OCI-LY7 (cell line): ENCODE measurements around the gene CDCA4. TPM values are rescaled to one million over a fixed set of nuclear protein-coding genes. Genes with fewer than 3 reads are reported as not detected.
A peak's percentile ranks its signal among the peaks of the same experiment; 100 is the strongest.

Experiments
- BruUV-seq: library from RNA; stranded (reverse); fragments of 400-500 nt; replicated peaks from 2 replicates; lab custom pipeline; 2021; lab: Mats Ljungman, UMichigan
- CTCF ChIA-PET: fragments of 300-600 bp; sonication (Branson Sonifier 250); formaldehyde crosslinking; loops from one replicate; lab custom pipeline; 2022; ENCODE audit warnings: antibody characterized with exemption; ENCODE audit not compliant: unreplicated experiment; lab: Charles Lee
- POLR2A ChIA-PET: fragments of 300-600 bp; sonication (Branson Sonifier 250); formaldehyde crosslinking; loops from one replicate; lab custom pipeline; 2022; ENCODE audit warnings: antibody characterized with exemption; lab: Charles Lee
- DNase-seq: peaks from one replicate; pipeline ENCODE4 v3.0.0-alpha.2; 2015; ENCODE audit warnings: low spot score
- H2AFZ ChIP-seq: fragments of 200-600 bp; sonication (generic), shearing (Covaris generic); 2 replicates; pipeline ENCODE4 v1.6.1; 2014; ENCODE audit warnings: mild to moderate bottlenecking, antibody characterized with exemption, low read length, moderate library complexity
- H3K27ac ChIP-seq: fragments of 200-600 bp; sonication (generic); 2 replicates; pipeline ENCODE4 v1.5.1; 2014; ENCODE audit warnings: mixed run types, low read depth, mild to moderate bottlenecking, moderate library complexity, low read length, inconsistent platforms; ENCODE audit not compliant: poor library complexity, severe bottlenecking
- H3K36me3 ChIP-seq: fragments of 200-600 bp; sonication (generic); 2 replicates; pipeline ENCODE4 v1.6.1; 2014; ENCODE audit warnings: mild to moderate bottlenecking, antibody characterized with exemption, low read length, moderate library complexity, mixed read lengths; ENCODE audit not compliant: insufficient read depth
- H3K4me1 ChIP-seq: fragments of 200-600 bp; sonication (generic); 2 replicates; pipeline ENCODE4 v1.5.1; 2014; ENCODE audit warnings: mild to moderate bottlenecking, low read length; ENCODE audit not compliant: insufficient read depth, poor library complexity, severe bottlenecking
- H3K4me2 ChIP-seq: fragments of 200-600 bp; sonication (generic); 2 replicates; pipeline ENCODE4 v1.6.1; 2014; ENCODE audit warnings: mild to moderate bottlenecking, low read length
- H3K4me3 ChIP-seq: fragments of 200-600 bp; sonication (generic); 2 replicates; pipeline ENCODE4 v1.5.1; 2014; ENCODE audit warnings: mild to moderate bottlenecking, low read depth, low read length; ENCODE audit not compliant: poor library complexity, severe bottlenecking
- H3K79me2 ChIP-seq: fragments of 200-600 bp; sonication (generic); 2 replicates; pipeline ENCODE4 v1.6.1; 2016; ENCODE audit warnings: low read depth, mild to moderate bottlenecking, low read length, moderate library complexity, mixed read lengths; ENCODE audit not compliant: insufficient read depth
- H3K9me2 ChIP-seq: fragments of 200-600 bp; sonication (generic); 2 replicates; pipeline ENCODE4 v1.6.1; 2016; ENCODE audit warnings: mild to moderate bottlenecking, low read length, mixed read lengths; ENCODE audit not compliant: insufficient read depth
- H3K9me3 ChIP-seq: fragments of 200-600 bp; sonication (generic); 2 replicates; pipeline ENCODE4 v1.6.1; 2014; ENCODE audit warnings: mild to moderate bottlenecking, mixed run types, low read length, mixed read lengths
- H4K20me1 ChIP-seq: fragments of 200-600 bp; sonication (generic); 2 replicates; pipeline ENCODE4 v1.6.1; 2014; ENCODE audit warnings: mild to moderate bottlenecking, antibody characterized with exemption, low read length, moderate library complexity, mixed read lengths; ENCODE audit not compliant: insufficient read depth
- EZH2phosphoT487 ChIP-seq: fragments of 200-600 bp; sonication (generic); IDR thresholded peaks from 2 replicates; pipeline ENCODE4 v1.6.1; 2018; ENCODE audit warnings: low read depth, borderline replicate concordance, mild to moderate bottlenecking, mixed run types, antibody characterized with exemption, low read length, moderate library complexity, mixed read lengths
- intact Hi-C: fragments of 100-400 bp; cut with micrococcal nuclease; formaldehyde crosslinking; loops from one replicate; pipeline ENCODE4 v1.10.0; 2022; ENCODE audit not compliant: unreplicated experiment
- total RNA-seq, 2 experiments: library from RNA; depleted of rRNA in 1 of 2; stranded (reverse); fragments of >200 nt in 1 of 2; shearing (Covaris generic) in 1 of 2; gene quantifications; 2 replicates each; pipeline ENCODE4 v1.2.3, GENCODE V29; 2014 to 2022
- TF ChIP-seq, protein P1 (sequence below): fragments of 200-600 bp; sonication (generic); conservative IDR thresholded peaks from 2 replicates; pipeline ENCODE4 v1.5.1; 2014; ENCODE audit warnings: mild to moderate bottlenecking, antibody characterized with exemption, low read length, moderate library complexity, mixed read lengths

Gene CDCA4
- total RNA-seq, 2 experiments from 2014 or later: 74.0 to 109 TPM

DNA sequence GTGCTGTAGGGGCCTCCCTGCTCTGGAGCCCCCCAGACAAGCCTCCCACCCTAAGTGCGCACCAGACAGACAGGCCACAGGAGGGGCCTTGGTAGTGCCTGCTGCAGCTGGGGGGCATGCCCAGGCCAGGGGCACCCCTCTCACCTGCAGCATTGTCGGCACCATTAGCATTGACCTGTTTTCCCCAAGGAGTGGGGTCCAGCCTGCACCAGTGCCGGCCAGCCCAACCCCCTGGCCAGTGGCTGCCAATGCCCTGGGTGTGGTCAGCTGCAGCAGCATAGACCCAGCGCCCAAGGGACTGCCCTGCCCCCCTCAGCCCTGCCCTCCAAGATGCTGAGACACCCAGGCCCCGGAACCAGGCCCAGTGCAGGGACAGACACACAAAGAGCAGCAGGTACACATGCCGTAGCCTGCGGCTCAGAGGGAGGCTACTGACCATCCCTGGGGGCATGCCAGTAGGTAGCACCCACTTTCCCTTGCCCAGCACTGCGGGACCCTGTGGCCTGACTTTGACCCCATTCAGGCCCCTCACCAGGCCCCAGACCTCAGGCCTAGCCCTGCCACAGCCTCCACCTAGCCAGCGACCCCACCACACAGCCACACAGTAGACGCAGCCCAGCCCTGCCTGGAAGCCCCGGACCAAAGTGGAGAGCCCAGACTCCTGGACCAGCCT is 43.7 kb downstream of the CDCA4 start:
- Histone ChIP-seq H4K20me1 (no peaks in the 10 kb centered on the region), H3K79me2 (no peaks in the 10 kb centered on the region), H3K4me1 (no peaks in the 10 kb centered on the region), H3K4me2 (no peak overlapping the region), H2AFZ (no peak overlapping the region), H3K9me3 (no peaks in the 10 kb centered on the region), H3K36me3 (no peaks in the 10 kb centered on the region), H3K9me2 (no peaks in the 10 kb centered on the region), H3K4me3 (no peak overlapping the region), H3K27ac (no peak overlapping the region)
- TF ChIP-seq, protein P1, sequence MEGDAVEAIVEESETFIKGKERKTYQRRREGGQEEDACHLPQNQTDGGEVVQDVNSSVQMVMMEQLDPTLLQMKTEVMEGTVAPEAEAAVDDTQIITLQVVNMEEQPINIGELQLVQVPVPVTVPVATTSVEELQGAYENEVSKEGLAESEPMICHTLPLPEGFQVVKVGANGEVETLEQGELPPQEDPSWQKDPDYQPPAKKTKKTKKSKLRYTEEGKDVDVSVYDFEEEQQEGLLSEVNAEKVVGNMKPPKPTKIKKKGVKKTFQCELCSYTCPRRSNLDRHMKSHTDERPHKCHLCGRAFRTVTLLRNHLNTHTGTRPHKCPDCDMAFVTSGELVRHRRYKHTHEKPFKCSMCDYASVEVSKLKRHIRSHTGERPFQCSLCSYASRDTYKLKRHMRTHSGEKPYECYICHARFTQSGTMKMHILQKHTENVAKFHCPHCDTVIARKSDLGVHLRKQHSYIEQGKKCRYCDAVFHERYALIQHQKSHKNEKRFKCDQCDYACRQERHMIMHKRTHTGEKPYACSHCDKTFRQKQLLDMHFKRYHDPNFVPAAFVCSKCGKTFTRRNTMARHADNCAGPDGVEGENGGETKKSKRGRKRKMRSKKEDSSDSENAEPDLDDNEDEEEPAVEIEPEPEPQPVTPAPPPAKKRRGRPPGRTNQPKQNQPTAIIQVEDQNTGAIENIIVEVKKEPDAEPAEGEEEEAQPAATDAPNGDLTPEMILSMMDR: no peak
- TF ChIP-seq EZH2phosphoT487: no peak
- POLR2A ChIA-PET: no interaction called here
- no peak for DNase-seq
- no TSS peak for BruUV-seq
- CTCF ChIA-PET: no interaction called here
- intact Hi-C loops: loop anchor here (2.0 kb wide), 1 partner anchor 110 kb away; no protein-coding TSS in a partner anchor

DNA sequence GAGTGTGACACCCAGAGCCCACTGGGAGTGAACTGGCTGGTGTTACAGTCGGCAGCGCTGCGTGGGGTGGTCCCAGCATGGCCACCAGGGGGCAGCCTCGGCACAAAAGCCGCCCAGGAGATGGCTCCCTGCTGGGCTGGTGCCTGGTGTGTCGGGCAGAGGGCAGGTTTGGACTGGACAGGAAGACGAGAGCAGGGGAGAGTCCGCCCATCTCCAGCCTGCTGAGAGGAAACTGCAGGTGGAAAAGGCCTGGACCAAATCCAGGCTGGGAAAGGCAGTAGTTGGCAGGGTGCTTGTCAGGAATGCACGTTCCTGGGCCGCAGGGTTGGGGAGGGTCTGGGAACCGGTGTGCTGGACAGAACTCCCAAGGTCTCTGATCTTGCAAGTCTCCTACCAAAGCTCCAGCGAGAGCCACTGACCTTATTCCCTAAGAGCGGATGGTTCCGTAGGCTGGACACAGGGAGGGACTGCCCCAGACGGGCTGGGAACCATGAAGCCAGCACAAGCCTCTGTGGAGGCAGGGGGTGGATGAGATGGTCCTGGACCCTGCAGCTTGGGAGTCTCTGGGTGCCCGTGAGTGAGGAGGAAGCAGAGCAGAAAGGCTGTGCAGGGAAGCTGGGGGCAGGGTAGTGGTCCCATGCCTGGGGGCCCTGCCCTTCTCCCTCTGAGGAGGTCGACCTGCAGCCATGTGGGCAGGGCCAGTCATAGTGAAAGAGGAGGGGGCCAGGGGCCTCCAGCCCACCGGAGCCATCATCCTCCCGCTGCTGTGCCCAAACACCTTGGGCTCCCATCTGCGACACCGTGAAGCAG is 44.5 kb downstream of the CDCA4 start:
- no TSS peak for BruUV-seq
- H3K27ac ChIP-seq: no peak overlapping the region
- ChIA-PET CTCF (interaction anchor here (1.4 kb wide), 1 partner anchor 70 kb away, joined by 4 read pairs; no protein-coding TSS in a partner anchor), POLR2A (no interaction called here)
- no peaks in the 10 kb centered on the region for H3K79me2 ChIP-seq
- H3K9me2 ChIP-seq: no peaks in the 10 kb centered on the region
- DNase-seq: peak; percentile 75
- H3K9me3 ChIP-seq: no peaks in the 10 kb centered on the region
- no peak overlapping the region for H3K4me2 ChIP-seq
- no peaks in the 10 kb centered on the region for H3K36me3 ChIP-seq
- no peaks in the 10 kb centered on the region for H4K20me1 ChIP-seq
- no peak overlapping the region for H2AFZ ChIP-seq
- no peaks in the 10 kb centered on the region for H3K4me1 ChIP-seq
- intact Hi-C loops: loop anchor here (1.0 to 2.0 kb wide), 2 partner anchors 69 to 110 kb away; no protein-coding TSS in a partner anchor
- H3K4me3 ChIP-seq: no peak overlapping the region
- TF ChIP-seq, protein P1: peak; percentile 86
- TF ChIP-seq EZH2phosphoT487: no peak
